ENCODE data around the gene TSPAN11.
"Not testable (repeated sequence)": the region's sequence is repeated elsewhere in the genome, so short reads cannot be mapped to it uniquely, and the experiment has no call there.

The TSPAN11 gene

GRCh38 chr12:31019976-31020375 lies 93.4 kb downstream of the TSPAN11 start:
- no peak for DNase-seq (ENCODE audit: low spot score)

GRCh38 chr12:31020385-31021166 lies 94.0 kb downstream of the TSPAN11 start:
- no peak for DNase-seq (ENCODE audit: low spot score)

- DNase-seq (ENCODE audit: low spot score): no peak
Measured at GRCh38 chr12:31021181-31021580, 94.6 kb downstream of the TSPAN11 start.

GRCh38 chr12:31021809-31022494 lies 95.4 kb downstream of the TSPAN11 start:
- DNase-seq (ENCODE audit: low spot score): no peak

GRCh38 chr12:31023271-31023724 lies 96.8 kb downstream of the TSPAN11 start:
- no peak for DNase-seq (ENCODE audit: low spot score)

- no peak for DNase-seq (ENCODE audit: low spot score)
Measured at GRCh38 chr12:31026202-31026601, 99.7 kb downstream of the TSPAN11 start.

- not testable (repeated sequence) for DNase-seq (ENCODE audit: low spot score)
Measured at GRCh38 chr12:31027006-31027405, 100.5 kb downstream of the TSPAN11 start.

GRCh38 chr12:31029468-31029867 lies 102.9 kb downstream of the TSPAN11 start:
- no peak for DNase-seq (ENCODE audit: low spot score)

GRCh38 chr12:31029916-31030562 lies 103.5 kb downstream of the TSPAN11 start:
- no peak for DNase-seq (ENCODE audit: low spot score)

- DNase-seq (ENCODE audit: low spot score): no peak
Measured at GRCh38 chr12:31031951-31032335, 105.4 kb downstream of the TSPAN11 start.

GRCh38 chr12:31033146-31033545 lies 106.6 kb downstream of the TSPAN11 start:
- DNase-seq (ENCODE audit: low spot score): no peak

- DNase-seq (ENCODE audit: low spot score): no peak
Measured at GRCh38 chr12:31033681-31034080, 107.1 kb downstream of the TSPAN11 start.

- no peak for DNase-seq (ENCODE audit: low spot score)
Measured at GRCh38 chr12:31034372-31034771, 107.8 kb downstream of the TSPAN11 start.

GRCh38 chr12:31035226-31035625 lies 108.7 kb downstream of the TSPAN11 start:
- peak; percentile 62 for DNase-seq (ENCODE audit: low spot score)

- no peak for DNase-seq (ENCODE audit: low spot score)
Measured at GRCh38 chr12:31035967-31036665, 109.6 kb downstream of the TSPAN11 start.

- DNase-seq (ENCODE audit: low spot score): no peak
Measured at GRCh38 chr12:31037028-31037427, 110.5 kb downstream of the TSPAN11 start.

- no peak for DNase-seq (ENCODE audit: low spot score)
Measured at GRCh38 chr12:31037931-31038330, 111.4 kb downstream of the TSPAN11 start.

GRCh38 chr12:31041033-31041564 lies 114.6 kb downstream of the TSPAN11 start:
- no peak for DNase-seq (ENCODE audit: low spot score)
